Endothelial cell of hepatic sinusoid (primary cell): Measurements from ENCODE around the gene DNTT.

ENCODE experiments used
- in situ Hi-C: cut with HindIII; loops from 2 replicates; pipeline ENCODE4 v1.10.0; 2017; ENCODE audit warnings: low sequenced_read_pairs

DNTT gene

GRCh38 chr10:96339956-96340904 is 36.0 kb downstream of the DNTT start:
- in situ Hi-C loops = no loop called here

GRCh38 chr10:96341219-96342182 is 37.3 kb downstream of the DNTT start:
- in situ Hi-C loops = no loop called here

GRCh38 chr10:96342402-96342801 is 38.2 kb downstream of the DNTT start:
- in situ Hi-C loops = no loop called here

- in situ Hi-C loops = no loop called here
Observed at GRCh38 chr10:96344178-96344577, 39.9 kb downstream of the DNTT start.

- in situ Hi-C loops = no loop called here
Observed at GRCh38 chr10:96345222-96345621, 41.0 kb downstream of the DNTT start.

- in situ Hi-C loops = no loop called here
Observed at GRCh38 chr10:96346295-96346694, 42.1 kb downstream of the DNTT start.

GRCh38 chr10:96352027-96352426 is 47.8 kb downstream of the DNTT start:
- in situ Hi-C loops = no loop called here

GRCh38 chr10:96352582-96352981 is 48.3 kb downstream of the DNTT start:
- in situ Hi-C loops = no loop called here

- in situ Hi-C loops = no loop called here
Observed at GRCh38 chr10:96357038-96357620, 52.9 kb downstream of the DNTT start.

GRCh38 chr10:96358851-96359540 is 54.8 kb downstream of the DNTT start, which contains the start of gene OPALIN:
Gene OPALIN (minus strand): TSS chr10:96359002. CDS start chr10:96358896, 106 bp downstream.
- in situ Hi-C loops = no loop called here

GRCh38 chr10:96359616-96360015 is 55.4 kb downstream of the DNTT start:
- in situ Hi-C loops = no loop called here

- in situ Hi-C loops = no loop called here
Observed at GRCh38 chr10:96360331-96360730, 56.1 kb downstream of the DNTT start.

GRCh38 chr10:96360766-96361165 is 56.5 kb downstream of the DNTT start:
- in situ Hi-C loops = no loop called here

GRCh38 chr10:96365571-96365970 is 61.3 kb downstream of the DNTT start:
- in situ Hi-C loops = no loop called here

GRCh38 chr10:96366508-96366907 is 62.3 kb downstream of the DNTT start:
- in situ Hi-C loops = no loop called here

- in situ Hi-C loops = no loop called here
Observed at GRCh38 chr10:96367470-96367869, 63.2 kb downstream of the DNTT start.

GRCh38 chr10:96368971-96369370 is 64.7 kb downstream of the DNTT start:
- in situ Hi-C loops = no loop called here

- in situ Hi-C loops = no loop called here
Observed at GRCh38 chr10:96369890-96370583, 65.8 kb downstream of the DNTT start.

- in situ Hi-C loops = no loop called here
Observed at GRCh38 chr10:96370584-96371157, 66.4 kb downstream of the DNTT start.
